Measurements from ENCODE around the gene TRAPPC6A.
A peak's percentile ranks its signal among the peaks of the same experiment; 100 is the strongest.
"Not testable (repeated sequence)": the region's sequence is repeated elsewhere in the genome, so short reads cannot be mapped to it uniquely, and the experiment has no call there.

Gene TRAPPC6A

DNA sequence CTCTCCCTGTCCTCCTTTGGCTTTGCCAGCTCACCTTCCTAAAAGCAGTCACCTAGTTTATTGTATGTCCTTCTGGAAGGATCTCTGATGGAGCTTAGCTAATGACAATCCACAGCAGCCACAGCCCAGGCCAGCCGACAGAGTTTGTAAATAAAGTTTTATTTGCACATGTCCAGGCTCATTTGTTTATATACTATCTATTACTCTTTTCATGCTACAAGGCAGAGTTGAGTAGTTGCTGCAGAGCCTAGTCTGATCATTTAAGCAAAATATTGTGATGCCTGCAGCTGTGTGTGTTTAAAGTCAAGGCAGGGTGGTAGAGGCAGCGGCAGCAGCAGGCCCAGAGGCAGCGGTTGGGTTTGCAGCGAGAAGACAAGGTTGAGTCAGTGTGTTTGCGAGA is 49.9 kb downstream of the TRAPPC6A start:
- Histone ChIP-seq H3K9ac (ENCODE audit: low read depth, low read length) (no peak overlapping the region), H3K27me3 (ENCODE audit: control insufficient read depth, insufficient read depth, low read length) (no peaks in the 10 kb centered on the region), H3K4me3 (ENCODE audit: low read depth, low read length) (no peak overlapping the region), H3K36me3 (ENCODE audit: control insufficient read depth, insufficient read depth, low read length) (no peaks in the 10 kb centered on the region), H3K4me1 (ENCODE audit: control insufficient read depth, insufficient read depth, low read length) (peaks cover 5% of the 10 kb centered on the region), H3K9me3 (ENCODE audit: control insufficient read depth, insufficient read depth, low read length) (no peaks in the 10 kb centered on the region)

DNA sequence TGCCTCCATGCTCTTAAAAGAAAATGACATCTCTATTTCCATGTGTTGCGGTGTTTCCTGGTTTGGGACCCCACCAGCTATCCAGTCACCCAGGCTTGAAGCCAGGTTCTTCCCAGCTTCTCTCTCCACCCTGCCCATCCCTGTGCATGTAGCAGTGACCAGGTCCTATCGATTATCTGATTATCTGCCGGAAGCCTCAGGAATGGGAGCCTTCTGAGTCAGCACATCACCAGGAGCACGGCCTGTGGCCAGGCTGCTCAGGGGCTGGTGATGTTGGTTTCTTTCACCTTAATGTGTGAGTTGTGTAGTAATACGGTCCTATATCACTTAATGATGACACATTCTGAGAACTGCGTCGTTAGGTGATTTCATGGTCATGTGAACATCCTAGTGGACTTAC is 51.4 kb downstream of the TRAPPC6A start:
- no peaks in the 10 kb centered on the region for H3K36me3 ChIP-seq (ENCODE audit: control insufficient read depth, insufficient read depth, low read length)
- H3K27me3 ChIP-seq (ENCODE audit: control insufficient read depth, insufficient read depth, low read length), result no peaks in the 10 kb centered on the region
- no peak overlapping the region for H3K9ac ChIP-seq (ENCODE audit: low read depth, low read length)
- H3K4me1 ChIP-seq (ENCODE audit: control insufficient read depth, insufficient read depth, low read length), result peaks cover 5% of the 10 kb centered on the region
- H3K9me3 ChIP-seq (ENCODE audit: control insufficient read depth, insufficient read depth, low read length), result no peaks in the 10 kb centered on the region
- H3K4me3 ChIP-seq (ENCODE audit: low read depth, low read length), result no peak overlapping the region

DNA sequence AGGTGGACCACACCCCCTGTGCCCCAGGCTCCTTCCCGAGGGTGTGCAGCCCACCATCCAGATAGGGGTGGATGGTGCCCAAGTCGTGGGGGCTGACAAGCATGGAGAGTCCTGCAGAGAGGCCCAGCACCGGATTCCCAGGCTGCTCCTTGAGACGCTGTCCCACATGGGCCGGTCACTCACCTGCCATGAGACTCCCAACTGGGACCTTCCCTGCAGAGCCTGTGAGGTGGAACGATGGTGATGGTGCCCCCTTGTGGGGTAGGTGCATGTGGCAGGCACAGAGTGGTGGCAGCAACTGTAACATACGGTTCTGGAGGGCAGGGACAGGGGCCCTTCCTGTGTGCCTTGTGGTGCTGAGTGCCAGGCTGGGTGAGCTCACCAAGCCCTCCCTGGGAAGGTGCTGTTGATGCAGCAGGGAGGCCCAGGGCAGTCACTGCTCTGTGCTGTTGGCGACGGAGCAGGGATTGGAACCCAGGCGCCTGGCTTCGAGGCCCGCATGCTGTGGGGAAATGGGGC is 52.0 kb downstream of the TRAPPC6A start:
- Histone ChIP-seq H3K4me1 (ENCODE audit: control insufficient read depth, insufficient read depth, low read length) (peaks cover 5% of the 10 kb centered on the region), H3K27me3 (ENCODE audit: control insufficient read depth, insufficient read depth, low read length) (no peaks in the 10 kb centered on the region), H3K4me3 (ENCODE audit: low read depth, low read length) (no peak overlapping the region), H3K36me3 (ENCODE audit: control insufficient read depth, insufficient read depth, low read length) (no peaks in the 10 kb centered on the region), H3K9me3 (ENCODE audit: control insufficient read depth, insufficient read depth, low read length) (no peaks in the 10 kb centered on the region), H3K9ac (ENCODE audit: low read depth, low read length) (no peak overlapping the region)

DNA sequence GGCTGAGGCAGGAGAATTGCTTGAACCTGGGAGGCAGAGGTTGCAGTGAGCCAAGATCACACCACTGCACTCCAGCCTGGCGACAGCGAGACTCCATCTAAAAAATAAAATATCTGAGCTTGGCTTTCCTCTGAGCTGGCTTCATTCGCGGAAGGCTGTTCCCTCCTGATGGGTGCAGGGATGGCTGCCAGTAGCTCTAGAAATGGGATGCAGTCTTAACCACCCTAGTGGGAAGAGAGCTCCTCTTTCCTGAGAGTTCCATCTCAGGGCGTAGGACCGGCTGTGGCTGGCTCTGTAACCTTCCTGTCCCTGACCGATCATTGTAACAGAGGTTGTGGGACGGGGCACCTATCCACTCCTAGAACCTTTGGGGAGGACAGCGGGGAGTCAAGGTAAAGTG is 52.7 kb downstream of the TRAPPC6A start:
- no peak overlapping the region for H3K4me3 ChIP-seq (ENCODE audit: low read depth, low read length)
- no peaks in the 10 kb centered on the region for H3K9me3 ChIP-seq (ENCODE audit: control insufficient read depth, insufficient read depth, low read length)
- H3K9ac ChIP-seq (ENCODE audit: low read depth, low read length), result no peak overlapping the region
- no peaks in the 10 kb centered on the region for H3K27me3 ChIP-seq (ENCODE audit: control insufficient read depth, insufficient read depth, low read length)
- no peaks in the 10 kb centered on the region for H3K36me3 ChIP-seq (ENCODE audit: control insufficient read depth, insufficient read depth, low read length)
- H3K4me1 ChIP-seq (ENCODE audit: control insufficient read depth, insufficient read depth, low read length), result no peaks in the 10 kb centered on the region

DNA sequence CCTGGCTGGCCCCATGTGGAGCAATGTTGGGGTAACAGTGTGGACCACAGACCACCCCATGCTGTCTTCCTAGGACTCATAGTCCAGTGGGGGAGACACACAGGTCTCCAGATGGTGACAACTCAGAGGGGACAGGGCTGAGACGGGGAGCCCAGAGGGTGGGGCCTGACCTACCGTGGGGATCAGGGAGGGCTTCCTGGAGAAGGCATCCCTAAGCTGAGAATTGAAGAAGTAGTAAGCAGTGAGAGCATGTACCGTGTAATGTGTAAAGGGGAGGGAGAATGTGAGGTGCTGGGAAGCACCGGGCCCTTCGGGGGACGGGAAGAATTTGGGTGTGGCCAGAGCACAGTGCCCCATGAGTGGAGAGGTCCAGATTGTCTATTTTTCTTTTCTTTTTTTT is 54.0 kb downstream of the TRAPPC6A start:
- no peak overlapping the region for H3K4me3 ChIP-seq (ENCODE audit: low read depth, low read length)
- no peaks in the 10 kb centered on the region for H3K27me3 ChIP-seq (ENCODE audit: control insufficient read depth, insufficient read depth, low read length)
- peak overlapping the region; percentile 32 for H3K9ac ChIP-seq (ENCODE audit: low read depth, low read length)
- no peaks in the 10 kb centered on the region for H3K9me3 ChIP-seq (ENCODE audit: control insufficient read depth, insufficient read depth, low read length)
- H3K36me3 ChIP-seq (ENCODE audit: control insufficient read depth, insufficient read depth, low read length), result no peaks in the 10 kb centered on the region
- no peaks in the 10 kb centered on the region for H3K4me1 ChIP-seq (ENCODE audit: control insufficient read depth, insufficient read depth, low read length)

DNA sequence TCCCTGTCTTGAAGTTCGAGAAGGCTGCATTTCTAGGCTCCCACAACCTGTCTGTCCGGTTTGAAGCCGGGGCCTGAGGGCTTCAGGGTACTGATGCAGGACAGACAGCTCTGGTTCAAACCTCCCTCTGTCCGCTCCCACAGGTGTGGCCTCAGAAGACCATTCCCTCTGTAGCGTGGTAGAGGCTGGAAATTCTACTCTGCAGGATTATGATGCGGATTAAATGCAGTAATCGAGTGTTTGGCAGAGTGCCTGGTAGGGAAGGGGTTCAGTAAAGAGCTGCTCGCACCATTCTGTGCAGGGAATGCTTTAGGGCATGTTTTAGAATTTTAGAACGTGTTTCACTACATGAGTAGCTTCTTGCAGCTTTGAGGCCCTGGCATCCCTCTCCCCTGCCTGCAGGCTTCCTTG is 54.6 kb downstream of the TRAPPC6A start:
- H3K4me3 ChIP-seq (ENCODE audit: low read depth, low read length), result no peak overlapping the region
- H3K9ac ChIP-seq (ENCODE audit: low read depth, low read length), result peak overlapping the region; percentile 32
- H3K4me1 ChIP-seq (ENCODE audit: control insufficient read depth, insufficient read depth, low read length), result no peaks in the 10 kb centered on the region
- no peaks in the 10 kb centered on the region for H3K9me3 ChIP-seq (ENCODE audit: control insufficient read depth, insufficient read depth, low read length)
- H3K36me3 ChIP-seq (ENCODE audit: control insufficient read depth, insufficient read depth, low read length), result no peaks in the 10 kb centered on the region
- H3K27me3 ChIP-seq (ENCODE audit: control insufficient read depth, insufficient read depth, low read length), result no peaks in the 10 kb centered on the region

DNA sequence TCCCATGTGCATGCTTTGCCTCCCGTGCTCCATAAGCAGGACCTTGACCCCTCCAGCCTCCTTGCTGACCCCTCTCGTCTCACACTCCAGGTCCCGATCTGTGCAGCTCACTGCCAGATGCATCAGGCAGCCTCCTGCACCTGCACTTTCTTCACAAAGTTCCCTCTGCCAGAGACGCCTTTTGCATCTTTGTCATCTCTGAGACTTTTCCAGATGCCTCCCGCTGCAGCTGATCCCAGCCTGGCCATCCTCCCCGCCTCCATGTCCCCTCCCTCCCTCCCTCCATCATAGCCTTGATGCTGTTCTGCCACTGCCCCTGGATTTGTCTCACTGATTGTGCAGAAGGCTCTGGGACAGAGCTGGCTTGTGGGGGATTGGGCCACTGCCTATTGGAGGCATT is 55.2 kb downstream of the TRAPPC6A start:
- Histone ChIP-seq H3K9ac (ENCODE audit: low read depth, low read length) (no peak overlapping the region), H3K27me3 (ENCODE audit: control insufficient read depth, insufficient read depth, low read length) (no peaks in the 10 kb centered on the region), H3K4me3 (ENCODE audit: low read depth, low read length) (no peak overlapping the region), H3K9me3 (ENCODE audit: control insufficient read depth, insufficient read depth, low read length) (no peaks in the 10 kb centered on the region), H3K36me3 (ENCODE audit: control insufficient read depth, insufficient read depth, low read length) (no peaks in the 10 kb centered on the region), H3K4me1 (ENCODE audit: control insufficient read depth, insufficient read depth, low read length) (no peaks in the 10 kb centered on the region)

DNA sequence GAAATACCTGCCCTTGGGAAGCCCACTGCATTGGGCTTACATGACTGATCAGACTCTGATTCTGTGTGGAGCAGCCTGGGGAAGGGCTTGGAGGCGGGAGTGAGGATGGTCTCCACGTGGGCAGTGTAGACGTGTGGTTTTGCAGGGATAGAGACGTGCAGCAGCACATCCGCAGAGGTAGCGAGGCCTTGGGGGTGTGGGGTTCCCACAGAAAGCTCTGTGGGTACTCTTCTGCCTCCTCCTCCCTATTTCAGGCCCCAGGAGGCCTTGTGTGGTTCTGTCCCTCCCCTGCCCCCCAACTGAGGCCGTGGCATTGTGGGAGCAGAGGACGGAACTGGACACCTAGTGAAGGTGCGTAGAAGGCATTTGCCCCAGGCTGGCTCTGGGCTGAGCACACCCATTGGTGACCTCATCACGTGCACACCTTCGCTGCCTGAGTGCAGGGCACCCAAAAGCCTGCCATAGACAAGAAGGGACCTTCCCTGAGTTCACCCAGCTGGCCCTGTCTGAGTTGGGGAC is 56.2 kb downstream of the TRAPPC6A start:
- H3K9me3 ChIP-seq (ENCODE audit: control insufficient read depth, insufficient read depth, low read length), result no peaks in the 10 kb centered on the region
- H3K4me3 ChIP-seq (ENCODE audit: low read depth, low read length), result no peak overlapping the region
- no peak overlapping the region for H3K9ac ChIP-seq (ENCODE audit: low read depth, low read length)
- H3K36me3 ChIP-seq (ENCODE audit: control insufficient read depth, insufficient read depth, low read length), result no peaks in the 10 kb centered on the region
- H3K27me3 ChIP-seq (ENCODE audit: control insufficient read depth, insufficient read depth, low read length), result no peaks in the 10 kb centered on the region
- H3K4me1 ChIP-seq (ENCODE audit: control insufficient read depth, insufficient read depth, low read length), result no peaks in the 10 kb centered on the region

DNA sequence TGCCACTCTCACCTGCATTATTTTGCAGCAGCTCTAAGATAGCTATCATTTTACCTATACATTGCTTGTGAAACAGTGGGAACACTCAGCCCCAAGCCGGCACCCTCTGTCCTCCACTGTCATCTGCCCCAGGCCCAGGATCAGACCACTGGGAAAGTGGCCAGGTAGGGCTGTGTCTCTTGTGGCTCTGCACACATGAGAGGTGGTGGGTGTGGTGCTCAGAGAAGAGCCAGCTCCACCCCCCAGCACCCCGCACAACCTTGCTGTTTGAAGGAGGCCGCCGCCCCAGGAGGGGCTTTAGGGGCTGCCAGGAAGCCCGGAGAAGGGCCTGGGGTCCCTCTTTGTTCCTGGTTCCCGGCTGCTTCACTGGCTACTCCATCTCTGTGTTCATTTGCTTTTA is 58.5 kb downstream of the TRAPPC6A start:
- Histone ChIP-seq H3K36me3 (ENCODE audit: control insufficient read depth, insufficient read depth, low read length) (peaks cover 3% of the 10 kb centered on the region), H3K9ac (ENCODE audit: low read depth, low read length) (no peak overlapping the region), H3K9me3 (ENCODE audit: control insufficient read depth, insufficient read depth, low read length) (no peaks in the 10 kb centered on the region), H3K4me3 (ENCODE audit: low read depth, low read length) (no peak overlapping the region), H3K27me3 (ENCODE audit: control insufficient read depth, insufficient read depth, low read length) (no peaks in the 10 kb centered on the region), H3K4me1 (ENCODE audit: control insufficient read depth, insufficient read depth, low read length) (no peaks in the 10 kb centered on the region)

DNA sequence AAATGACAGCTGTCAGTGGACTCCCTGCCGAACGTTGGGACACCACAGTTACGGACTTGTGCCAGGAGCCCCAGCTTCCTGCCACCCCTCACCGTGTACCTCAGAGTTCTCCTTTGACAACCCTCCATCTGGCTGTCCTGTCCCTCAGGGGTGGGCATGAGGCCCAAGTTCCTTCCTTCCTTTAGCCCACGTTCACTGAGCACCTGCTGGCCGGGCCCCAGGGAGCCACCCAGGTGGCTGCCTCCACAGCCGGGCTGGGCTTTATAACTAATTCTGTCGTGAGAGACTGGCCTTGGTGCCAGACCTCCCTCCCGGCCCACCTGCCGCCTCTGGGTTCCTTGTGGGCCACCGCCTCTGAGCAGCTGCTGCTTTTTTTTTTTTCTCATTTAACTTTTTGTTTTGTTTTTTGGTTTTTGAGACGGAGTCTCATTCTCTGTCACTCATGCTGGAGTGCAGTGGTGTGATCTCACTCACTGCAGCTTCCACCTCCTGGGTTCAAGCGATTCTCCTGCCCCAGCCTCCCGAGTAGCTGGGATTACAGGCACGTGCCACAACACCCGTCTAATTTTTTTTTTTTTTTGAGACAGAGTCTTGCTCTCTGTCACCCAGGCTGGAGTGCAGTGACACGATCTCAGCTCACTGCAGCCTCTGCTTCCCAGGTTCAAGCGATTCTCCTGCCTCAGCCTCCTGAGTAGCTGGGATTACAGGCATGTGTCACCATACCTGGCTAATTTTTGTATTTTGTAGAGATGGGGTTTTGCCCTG is 59.3 kb downstream of the TRAPPC6A start:
- H3K4me1 ChIP-seq (ENCODE audit: control insufficient read depth, insufficient read depth, low read length); H3K4me3 ChIP-seq (ENCODE audit: low read depth, low read length); H3K27me3 ChIP-seq (ENCODE audit: control insufficient read depth, insufficient read depth, low read length); H3K36me3 ChIP-seq (ENCODE audit: control insufficient read depth, insufficient read depth, low read length); H3K9ac ChIP-seq (ENCODE audit: low read depth, low read length); H3K9me3 ChIP-seq (ENCODE audit: control insufficient read depth, insufficient read depth, low read length): not testable (repeated sequence)

DNA sequence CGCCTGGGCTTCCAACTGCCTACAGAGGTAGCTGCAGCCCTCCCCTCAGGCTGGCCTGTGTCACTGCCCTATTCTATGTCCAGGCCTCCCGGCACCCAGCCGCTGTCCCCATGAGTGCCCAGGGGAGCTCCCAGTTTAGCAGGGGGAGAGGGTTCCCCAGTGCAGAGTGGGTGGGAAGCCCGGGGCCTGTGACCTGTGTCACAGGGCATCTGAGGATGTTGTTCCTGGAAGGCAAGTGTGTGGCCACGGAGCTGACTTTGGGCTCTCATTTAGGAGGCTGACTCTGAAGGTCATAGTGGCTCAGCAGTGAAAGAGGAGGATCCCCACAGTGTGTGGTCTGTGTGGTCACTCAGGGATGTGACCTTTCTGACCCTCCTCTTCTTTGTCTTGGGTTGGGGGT is 59.9 kb downstream of the TRAPPC6A start:
- H3K9me3 ChIP-seq (ENCODE audit: control insufficient read depth, insufficient read depth, low read length), result no peaks in the 10 kb centered on the region
- no peak overlapping the region for H3K4me3 ChIP-seq (ENCODE audit: low read depth, low read length)
- H3K36me3 ChIP-seq (ENCODE audit: control insufficient read depth, insufficient read depth, low read length), result peaks cover 6% of the 10 kb centered on the region
- no peaks in the 10 kb centered on the region for H3K27me3 ChIP-seq (ENCODE audit: control insufficient read depth, insufficient read depth, low read length)
- H3K9ac ChIP-seq (ENCODE audit: low read depth, low read length), result no peak overlapping the region
- H3K4me1 ChIP-seq (ENCODE audit: control insufficient read depth, insufficient read depth, low read length), result peaks cover 6% of the 10 kb centered on the region

DNA sequence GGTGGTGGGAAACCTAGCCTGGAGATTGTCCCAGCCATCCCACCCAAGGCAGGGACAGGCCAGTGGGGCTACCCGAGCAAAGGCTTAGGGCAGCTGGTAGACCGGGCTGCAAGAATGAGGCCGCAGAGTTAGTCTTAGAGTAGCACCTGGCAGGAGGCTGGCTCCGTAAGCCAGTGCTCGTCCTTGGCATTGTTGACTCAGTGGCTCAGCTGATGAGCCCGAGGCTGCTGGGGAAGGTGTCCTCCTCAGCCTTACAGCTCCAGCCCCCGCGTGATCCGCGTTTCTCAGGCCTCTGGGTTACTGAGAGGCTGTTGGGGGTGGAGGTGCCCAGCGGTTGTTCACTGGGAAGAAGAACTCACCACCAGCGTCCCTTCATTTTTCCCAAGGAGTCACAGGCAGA is 60.4 kb downstream of the TRAPPC6A start:
- H3K9ac ChIP-seq (ENCODE audit: low read depth, low read length), result peak overlapping the region; percentile 26
- peaks cover 8% of the 10 kb centered on the region for H3K4me1 ChIP-seq (ENCODE audit: control insufficient read depth, insufficient read depth, low read length)
- no peaks in the 10 kb centered on the region for H3K27me3 ChIP-seq (ENCODE audit: control insufficient read depth, insufficient read depth, low read length)
- no peaks in the 10 kb centered on the region for H3K9me3 ChIP-seq (ENCODE audit: control insufficient read depth, insufficient read depth, low read length)
- no peak overlapping the region for H3K4me3 ChIP-seq (ENCODE audit: low read depth, low read length)
- H3K36me3 ChIP-seq (ENCODE audit: control insufficient read depth, insufficient read depth, low read length), result peaks cover 6% of the 10 kb centered on the region

All from iPS-15b (cell line).